Measurements from ENCODE around the gene NABP1.

NABP1 gene

DNA sequence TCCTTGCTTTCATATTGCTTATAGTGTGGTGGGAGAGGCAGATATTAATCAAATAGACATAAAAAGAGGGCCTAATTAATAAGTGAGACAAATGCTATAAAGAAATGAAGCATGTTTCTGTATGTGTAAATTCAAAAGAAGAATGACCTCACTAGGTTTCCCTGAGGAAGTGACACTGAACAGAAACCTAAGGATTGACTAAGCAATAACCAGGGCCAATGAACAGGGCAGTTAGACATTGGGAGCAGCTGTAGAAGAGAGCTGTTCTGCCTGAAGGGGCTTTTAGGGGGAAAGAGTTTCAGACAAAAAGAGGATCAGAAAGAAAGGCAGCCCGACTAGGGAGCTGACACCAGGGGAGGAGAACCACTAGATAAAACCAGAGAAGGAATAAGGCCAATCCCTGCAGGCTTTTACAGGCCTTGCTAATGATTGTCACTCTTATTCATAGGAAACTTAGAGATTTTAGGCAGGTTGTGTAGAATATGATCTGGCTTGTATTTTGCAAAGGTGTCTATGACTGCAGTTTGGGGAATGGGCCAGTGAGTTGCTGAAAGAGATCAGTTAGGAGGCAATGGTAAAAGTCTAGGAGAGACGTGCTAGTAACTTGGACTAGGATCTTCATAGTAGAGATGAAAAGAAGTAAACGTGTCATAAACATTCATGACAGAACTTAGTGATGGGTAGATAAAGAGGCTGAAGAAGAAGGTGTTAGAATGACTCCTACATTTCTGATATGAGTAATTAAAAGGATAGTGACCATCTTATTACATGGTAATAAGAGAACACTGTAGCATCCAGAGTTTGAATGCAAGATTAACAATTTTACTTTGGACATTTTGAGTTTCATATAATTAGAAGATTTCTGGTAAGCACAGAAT is 26.8 kb upstream of the NABP1 start:
- no peak for DNase-seq

- DNase-seq: no peak
These were observed 24.1 kb upstream of the NABP1 start for GRCh38 chr2:191653667-191654391.

- no peak for DNase-seq
These were observed 21.5 kb upstream of the NABP1 start for GRCh38 chr2:191656391-191656790.

- DNase-seq: no peak
These were observed 21.1 kb upstream of the NABP1 start for GRCh38 chr2:191656792-191657191.

- no peak for DNase-seq
These were observed 20.0 kb upstream of the NABP1 start for GRCh38 chr2:191657977-191658376.

- no peak for DNase-seq
These were observed 18.7 kb upstream of the NABP1 start for GRCh38 chr2:191659198-191659597.

GRCh38 chr2:191660575-191660974 is 17.4 kb upstream of the NABP1 start:
- DNase-seq: no peak

DNA sequence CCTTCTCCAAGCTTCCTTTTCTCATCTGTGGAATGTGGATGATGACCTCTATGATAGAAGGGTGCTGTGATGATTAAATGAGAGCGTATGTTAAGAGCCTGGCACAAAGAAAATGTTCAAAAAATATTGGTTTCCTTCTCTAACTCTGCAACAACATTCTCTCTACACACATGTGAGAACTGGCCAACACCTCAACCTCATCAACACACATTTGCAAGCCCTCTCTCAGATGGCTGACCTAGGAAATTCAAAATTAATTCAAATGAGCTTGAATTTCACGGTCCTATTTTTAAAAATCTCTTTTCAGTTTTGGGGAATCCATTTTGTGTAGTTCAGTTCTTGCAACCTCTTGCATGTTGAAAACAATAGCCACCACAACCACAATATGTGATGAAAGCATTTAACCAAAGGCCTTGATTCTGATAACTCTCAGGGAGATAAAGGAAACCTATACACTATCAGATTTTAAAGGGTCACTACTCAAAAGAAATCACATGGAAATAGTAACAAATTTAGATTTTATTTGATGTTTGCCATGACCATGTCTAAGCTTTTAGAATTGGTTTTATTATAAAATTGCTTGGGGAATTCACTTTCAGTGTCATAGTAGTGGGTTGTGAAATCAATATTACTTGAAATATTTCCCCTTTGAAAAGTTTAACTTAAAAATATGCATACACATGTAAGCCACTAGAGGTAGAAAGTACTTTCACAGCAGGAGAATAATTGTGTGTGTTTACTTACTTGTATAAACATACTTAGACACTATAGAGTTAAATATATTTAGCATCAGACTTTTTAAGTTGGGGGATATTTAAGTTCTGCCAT is 16.6 kb upstream of the NABP1 start:
- DNase-seq: no peak

DNA sequence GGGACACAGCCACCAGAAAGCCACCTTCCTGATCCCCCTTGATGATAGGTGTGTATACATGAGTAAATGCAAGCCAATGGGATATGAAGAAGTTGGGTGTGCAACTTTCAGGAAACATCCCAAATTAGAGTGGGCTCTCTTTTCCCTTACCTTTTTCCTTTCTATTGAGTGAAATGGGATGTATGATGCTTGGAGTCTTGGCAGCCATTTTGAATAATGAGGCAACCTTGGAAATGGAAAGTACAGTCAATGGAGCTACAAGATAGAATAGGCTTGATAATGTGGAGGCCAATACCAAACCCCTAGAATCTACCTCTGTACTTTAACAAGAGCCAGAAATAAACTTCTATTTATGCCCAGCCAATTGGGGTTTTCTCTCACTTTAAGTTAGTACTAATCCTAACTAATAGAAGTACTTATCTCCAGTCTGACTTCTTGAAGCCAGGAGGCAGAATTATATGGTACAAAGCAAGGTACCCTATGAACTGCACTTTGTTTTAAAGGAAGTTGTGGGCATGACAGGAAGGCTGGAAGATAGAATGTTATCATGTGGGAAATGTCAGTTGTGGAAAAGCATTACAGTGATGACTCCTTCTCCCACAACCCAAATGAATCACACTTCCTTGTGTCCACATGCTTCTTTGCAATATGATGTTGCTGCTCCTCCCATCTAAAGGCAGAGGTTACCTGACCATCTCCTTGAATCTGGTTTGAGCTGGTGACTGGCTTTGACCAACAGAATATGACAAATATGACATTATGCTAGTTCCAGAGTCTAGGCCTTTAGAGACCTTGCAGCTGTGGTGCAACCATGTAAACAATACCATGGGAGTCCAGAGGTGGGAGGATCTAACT is 12.9 kb upstream of the NABP1 start:
- DNase-seq: no peak

GRCh38 chr2:191666226-191666625 is 11.7 kb upstream of the NABP1 start:
- DNase-seq: no peak

GRCh38 chr2:191666732-191667131 is 11.2 kb upstream of the NABP1 start:
- no peak for DNase-seq

GRCh38 chr2:191670076-191670475 is 7.9 kb upstream of the NABP1 start:
- DNase-seq: no peak

DNA sequence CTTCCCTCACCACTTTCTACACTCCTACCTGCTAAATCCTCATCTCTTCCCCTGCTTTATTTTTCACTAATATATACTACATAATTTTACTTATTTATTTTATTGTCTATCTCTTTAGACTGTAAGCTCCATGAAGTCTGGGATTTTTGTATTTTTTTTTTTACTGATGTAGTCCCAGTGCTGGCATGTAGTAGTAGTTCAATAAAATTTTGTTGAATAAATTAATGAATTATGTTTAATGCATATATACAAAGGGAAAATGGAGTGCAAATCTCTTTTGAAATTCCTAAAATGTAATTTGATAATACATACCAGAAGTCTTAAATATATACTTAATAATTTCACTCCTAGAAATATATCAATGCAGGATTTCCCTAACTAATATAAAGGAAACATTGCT is 7.1 kb upstream of the NABP1 start:
- no peak for DNase-seq

GRCh38 chr2:191675807-191676721 is 1.9 kb upstream of the NABP1 start:
- no peak for DNase-seq

DNA sequence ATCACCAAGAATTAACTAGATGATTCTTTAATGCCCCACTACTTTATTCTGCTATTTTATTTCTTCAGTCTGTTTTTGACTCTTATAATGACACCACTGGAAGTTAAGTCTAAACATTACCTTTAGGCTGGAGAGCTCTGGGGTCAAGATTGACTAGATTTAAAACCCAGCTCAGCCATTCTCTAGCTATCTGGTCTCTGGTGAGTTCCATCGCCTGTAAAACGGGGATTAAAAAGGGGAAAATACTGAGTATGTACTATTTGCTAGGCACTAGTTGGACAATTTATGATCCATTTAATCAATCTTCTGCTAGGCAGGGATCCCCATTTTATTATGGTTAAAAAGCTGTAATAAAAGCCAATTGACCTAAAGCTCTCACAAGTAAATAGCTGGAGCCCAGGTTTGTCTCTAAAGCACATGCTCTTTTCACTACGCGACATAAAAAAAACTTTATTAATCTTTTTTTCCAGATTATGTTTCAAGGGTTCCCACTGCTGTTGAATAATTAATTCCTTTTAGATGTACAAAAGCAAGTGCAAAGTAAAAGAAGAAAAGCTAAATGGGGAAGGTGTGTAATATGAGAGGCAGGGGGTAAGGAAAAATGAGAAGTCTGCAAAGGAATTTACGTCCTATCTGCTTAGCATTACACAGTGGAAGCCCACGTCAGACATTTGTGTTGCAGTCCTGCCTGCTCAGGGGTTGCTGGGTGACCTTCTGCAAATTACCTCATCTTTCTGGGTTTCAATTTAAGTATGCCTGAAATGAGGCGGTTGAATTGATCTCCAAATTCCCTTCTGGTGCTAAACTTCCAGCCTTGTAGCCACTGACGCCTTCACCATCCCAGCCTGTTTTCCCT is 918 bp upstream of the NABP1 start:
- DNase-seq: peak; percentile 43

DNA sequence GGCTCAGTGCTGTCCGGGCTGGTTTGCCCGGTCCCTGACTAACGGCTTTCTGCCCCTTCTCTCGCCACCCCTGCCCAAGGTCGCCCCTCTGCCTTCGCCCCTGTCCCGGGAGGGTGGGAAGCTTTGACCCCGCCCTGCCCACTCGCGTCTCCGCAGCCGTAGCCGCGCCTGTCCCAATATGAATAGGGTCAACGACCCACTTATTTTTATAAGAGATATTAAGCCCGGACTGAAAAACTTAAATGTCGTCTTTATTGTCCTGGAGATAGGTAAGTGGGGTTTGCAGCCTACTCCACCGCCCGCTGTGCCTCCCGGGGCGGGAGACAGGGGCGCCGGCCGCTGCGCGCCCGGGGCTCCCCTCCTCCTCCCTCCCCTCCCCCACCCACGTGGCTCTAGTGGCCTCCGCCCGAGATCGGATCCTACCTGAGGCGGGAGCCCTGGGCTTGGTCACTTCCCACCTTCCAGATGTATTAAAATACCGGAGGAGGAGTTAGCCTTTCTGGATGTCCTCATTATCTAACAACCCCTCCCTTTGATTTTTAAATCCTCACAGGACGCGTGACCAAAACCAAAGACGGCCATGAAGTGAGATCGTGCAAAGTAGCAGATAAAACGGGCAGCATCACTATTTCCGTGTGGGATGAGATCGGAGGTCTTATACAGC is 633 bp downstream of the NABP1 start:
- peak; percentile 45 for DNase-seq

DNA sequence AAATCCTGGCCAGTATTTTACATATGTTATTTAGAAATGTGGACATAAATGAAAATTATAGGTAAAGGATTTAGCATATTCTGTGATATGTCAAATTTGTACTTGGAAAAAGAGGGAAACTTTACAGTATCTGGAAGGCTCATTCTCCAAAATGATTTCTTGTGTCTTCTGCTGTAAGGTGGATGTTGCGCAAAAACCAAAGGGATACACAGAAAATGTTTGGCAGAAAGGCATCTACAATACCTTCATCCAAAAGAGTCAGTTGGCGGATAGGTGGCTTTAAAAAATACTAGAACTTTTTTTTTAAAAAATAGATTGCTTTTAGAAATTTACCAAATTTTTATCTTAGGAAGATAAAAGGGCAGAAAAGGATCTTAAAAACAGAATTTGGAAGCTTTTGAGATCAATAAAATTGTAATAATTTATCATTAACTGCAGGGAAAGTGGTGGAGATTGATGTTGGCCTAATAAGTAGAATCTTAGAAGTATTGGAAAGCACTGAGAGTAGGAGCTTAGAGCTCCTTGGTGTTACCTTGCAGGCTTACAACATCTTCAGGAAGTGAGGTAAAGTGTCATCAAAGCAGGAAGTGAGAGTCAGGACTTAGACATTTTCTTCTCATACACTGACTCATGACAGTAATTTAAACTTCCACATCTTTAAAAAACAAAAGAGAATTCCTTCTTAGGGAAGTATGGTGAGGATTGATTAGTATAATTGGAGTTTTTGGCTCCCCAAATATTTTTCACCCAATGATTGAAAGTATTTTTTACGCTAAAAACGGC is 2.1 kb downstream of the NABP1 start:
- DNase-seq: no peak

- no peak for DNase-seq
These were observed 2.7 kb downstream of the NABP1 start for GRCh38 chr2:191680639-191681038.

- DNase-seq: no peak
These were observed 4.2 kb downstream of the NABP1 start for GRCh38 chr2:191682126-191682525.

Data from NCI-H2227 treated with DMSO at 0.1 percent for 48 hours (cell line).